ENCODE data around the gene REG3A.

Gene REG3A

DNA sequence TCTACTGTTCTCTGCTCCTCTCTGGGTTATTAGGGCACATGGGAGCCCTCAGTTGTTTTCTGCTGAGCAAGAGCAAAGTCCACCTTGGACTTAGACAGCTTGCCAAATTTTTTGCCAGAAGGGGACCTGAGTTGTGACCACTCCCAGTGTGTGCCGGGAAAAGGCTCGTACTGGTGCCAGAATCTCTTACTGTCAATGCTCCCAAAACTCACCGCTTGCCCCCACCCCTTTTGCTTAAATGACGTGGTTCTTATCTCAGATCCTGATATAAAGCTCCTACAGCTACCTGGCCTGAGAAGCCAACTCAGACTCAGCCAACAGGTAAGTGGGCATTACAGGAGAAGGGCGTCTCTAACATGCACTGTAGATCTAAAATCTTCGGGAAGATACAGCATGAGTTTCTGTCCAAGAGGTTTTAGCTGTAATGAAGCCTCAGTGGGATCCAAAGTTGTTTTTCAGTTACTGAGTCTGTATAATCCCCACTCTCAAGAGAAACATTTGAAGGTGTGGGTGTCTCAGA is 39.3 kb downstream of the REG3A start, which contains the start of gene REG1A:
Gene REG1A, plus strand, starts transcription at position 295 of the 520 bp plus-strand sequence. CDS start 374 bp downstream, outside the sequence.
- no peak for DNase-seq (ENCODE audit: low read depth in 2 of 2)

DNA sequence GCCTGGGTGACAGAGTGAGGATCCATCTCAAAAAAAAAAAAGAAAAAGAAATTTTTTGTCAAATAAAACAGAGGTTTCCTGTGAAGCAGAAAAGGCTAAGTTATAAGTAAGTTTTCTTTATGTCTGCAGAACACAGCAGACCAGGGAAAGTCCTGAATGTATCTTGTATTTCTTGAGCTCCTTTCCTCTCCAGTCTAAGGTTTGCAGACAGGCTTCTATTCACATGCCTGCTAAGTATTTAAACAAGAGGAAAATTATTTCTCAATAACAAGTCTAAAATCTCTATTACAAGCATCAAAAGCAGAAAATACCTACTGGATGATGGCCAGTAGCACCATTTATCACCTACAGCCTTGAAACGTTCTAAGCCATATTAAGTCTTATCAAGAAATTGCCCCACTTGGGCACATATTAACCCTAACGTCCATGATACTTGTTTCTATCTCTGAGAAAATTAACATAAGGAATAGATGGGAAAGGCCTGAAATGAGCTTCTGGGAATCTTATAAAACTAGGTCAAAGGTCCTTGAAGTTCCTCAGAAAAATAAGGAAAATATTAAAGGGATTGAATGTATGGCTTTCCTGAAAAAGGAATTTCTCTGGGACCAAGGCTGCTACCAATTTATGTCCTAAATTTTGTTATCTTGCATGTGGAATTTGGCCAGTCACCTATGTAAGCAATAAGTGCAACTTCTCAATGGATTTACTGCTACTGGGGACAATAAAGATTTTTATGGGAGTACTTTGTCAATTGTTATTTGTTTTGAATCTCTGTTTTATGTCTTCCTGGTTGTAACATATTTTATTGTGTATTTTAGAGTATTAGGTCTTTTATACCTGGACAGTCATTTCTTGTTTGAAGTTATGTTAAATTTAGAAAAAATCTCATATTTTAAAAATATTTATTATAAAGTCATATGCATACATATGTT is 42.3 kb downstream of the REG3A start:
- DNase-seq (ENCODE audit: low read depth in 2 of 2) = no peak

DNA sequence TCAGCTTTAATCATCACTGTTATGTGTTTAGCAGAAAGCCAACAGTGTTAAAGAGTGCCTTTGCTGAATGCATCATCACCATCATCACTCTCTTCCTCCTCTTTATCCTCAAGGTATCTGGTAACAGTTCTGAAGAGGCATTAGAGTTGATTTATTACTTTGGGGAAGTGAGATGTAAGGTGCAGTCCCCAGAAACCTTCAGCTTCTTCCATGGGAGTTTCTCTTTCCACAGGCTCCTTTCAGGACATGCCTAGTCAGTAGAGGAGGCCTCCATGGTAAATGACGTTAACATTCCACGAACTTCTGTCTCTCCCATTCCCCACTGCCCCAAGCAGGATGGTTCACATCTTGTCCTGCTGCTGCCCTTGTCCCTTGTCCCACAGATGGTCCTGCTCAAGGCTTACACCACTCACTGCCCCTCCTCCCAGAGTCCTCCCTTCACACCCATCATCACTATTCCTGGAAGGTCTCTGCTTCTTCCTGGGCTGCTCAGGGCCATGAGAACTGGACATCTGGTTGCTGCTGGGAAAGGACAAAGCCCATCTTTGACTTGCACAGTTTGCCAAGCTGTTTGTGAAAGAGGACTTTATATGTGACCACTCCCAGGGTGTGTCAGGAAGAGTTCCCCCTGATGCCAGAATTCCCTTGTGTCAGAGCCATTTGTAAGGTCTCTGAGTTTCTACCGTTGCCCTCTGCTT is 44.6 kb downstream of the REG3A start:
- no peak for DNase-seq (ENCODE audit: low read depth in 2 of 2)

DNA sequence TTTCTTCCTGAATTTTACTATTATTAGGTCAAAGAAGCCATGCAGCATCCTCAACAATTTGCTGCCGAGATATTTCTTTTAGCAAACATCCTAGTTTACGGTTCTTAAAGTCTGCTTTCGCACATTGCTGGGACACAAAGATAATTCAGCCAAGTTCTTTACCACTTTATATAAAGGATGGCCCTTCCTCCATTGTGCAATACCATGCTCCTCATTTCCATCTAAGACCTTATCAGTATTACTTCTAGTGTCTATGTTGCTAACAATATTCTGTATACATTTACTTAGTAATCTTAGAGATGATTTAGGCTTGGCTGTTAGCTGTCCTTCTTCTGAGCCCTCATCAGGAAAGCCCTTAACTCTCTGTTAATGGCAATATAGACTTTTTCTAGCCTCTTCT is 47.3 kb downstream of the REG3A start:
- DNase-seq (ENCODE audit: low read depth in 2 of 2) = no peak

All from fibroblast of skin of left biceps (primary cell).